Inflammatory macrophage treated with lipopolysaccharide for 4 hours (primary cell): ENCODE measurements around the gene ATXN7.

Source experiments
- DNase-seq: peaks from one replicate; pipeline ENCODE4 v3.0.0-alpha.2; 2020

The ATXN7 gene

DNA sequence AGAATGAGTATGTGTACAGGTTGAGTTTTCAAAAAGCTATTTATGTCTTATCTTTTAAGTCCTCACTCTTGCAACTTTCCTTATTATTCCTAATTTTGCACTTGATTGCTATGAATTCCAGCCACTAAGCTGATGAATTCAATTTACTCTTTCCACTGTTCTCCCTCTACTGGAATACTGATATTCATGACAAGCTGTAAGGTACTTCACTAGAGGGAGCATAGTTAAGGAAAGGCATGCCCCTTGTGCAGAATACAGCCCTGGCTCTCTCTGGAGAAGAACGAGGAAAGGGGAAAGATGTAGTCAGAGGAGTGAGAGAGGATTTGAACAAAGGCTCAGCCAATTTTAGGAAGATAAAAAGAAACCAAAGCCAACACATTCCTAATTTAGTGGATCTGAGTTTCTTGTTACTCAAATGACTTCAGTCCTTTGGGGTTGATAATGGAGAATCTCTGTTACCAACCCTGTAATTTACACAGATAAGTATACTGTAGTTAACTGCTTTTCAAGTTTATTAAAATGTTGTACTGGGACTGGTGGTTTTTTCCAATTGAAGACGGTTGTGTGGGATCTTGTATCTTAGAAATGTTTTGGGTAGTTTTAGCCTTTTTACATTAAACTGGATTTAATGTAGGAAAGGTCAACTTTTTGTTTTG, 44.5 kb downstream of the ATXN7 start:
- no peak for DNase-seq

DNA sequence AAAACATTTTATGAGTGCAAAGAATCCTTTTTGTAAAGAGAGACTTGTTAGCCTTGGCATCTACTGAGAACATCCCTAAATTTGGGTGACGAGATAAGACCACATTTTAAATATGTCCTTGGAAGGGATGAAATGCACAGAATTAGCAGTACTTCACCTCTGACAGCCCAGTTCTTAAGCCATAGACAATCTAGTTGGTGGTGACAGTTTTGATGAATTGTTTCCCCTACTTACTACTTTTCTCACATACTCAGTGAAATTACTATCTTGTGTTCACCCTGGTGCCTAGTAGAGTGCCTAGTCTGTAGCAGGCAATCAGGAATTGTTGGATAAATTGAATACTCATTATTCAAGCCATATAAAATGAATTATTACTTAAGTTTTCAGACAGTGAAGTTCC, 45.1 kb downstream of the ATXN7 start:
- DNase-seq = no peak

DNA sequence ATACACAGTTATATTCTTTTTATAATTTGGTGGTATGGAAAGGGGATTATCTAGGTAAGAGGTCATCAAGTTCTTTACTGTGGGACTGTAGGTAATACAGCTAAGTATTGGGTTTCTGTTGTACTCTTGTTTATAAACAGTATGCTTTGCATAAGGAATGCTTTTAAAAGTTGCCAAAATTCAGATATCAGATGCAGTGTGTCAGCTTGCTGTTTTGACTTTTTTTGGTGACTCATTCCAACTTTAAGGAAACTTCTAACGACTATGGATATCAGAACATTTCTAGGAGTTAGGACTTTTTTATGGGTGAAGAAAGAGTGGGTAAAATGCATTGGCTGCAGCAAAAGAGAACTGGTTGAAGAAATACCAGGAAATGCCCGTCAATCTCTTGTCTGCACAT, 45.8 kb downstream of the ATXN7 start:
- no peak for DNase-seq

DNA sequence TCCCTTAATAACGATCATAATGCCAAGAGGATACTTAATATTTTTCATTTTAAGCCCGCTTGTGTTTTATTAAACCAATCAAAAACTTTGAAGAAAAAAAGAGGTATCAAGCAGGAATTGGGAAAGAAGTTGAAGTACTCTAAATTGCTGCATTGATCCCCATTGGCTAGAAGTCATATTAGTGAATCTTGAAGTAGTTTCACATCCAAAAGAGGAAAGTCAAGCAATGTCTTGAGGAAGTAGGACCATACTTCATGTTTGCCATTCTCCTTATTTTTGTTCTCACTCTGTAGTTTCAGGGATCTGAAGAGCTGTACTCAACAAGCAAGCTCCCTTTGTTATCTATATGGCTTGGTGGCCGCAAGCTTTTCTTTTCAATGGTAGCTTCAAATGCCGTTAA, 46.3 kb downstream of the ATXN7 start:
- DNase-seq = peak; percentile 54

DNA sequence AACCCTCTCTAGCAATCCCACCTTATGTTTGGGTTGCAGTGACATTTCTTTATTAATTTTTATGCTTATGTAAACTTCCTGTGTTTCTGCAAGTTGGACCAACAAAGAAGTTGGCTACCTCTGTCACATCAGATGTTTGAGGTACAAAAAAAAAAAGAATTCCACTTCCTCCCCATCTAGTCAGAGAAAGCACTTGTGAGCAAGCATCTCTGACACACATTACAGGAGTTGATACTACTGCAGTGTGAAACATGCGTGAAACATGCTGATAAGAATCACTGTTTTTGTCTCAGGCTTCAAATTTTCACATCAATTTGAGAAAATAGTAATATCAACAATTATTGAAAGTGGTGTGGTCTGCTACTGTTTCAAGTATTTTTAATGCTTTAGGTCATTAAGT, 47.2 kb downstream of the ATXN7 start:
- no peak for DNase-seq

DNA sequence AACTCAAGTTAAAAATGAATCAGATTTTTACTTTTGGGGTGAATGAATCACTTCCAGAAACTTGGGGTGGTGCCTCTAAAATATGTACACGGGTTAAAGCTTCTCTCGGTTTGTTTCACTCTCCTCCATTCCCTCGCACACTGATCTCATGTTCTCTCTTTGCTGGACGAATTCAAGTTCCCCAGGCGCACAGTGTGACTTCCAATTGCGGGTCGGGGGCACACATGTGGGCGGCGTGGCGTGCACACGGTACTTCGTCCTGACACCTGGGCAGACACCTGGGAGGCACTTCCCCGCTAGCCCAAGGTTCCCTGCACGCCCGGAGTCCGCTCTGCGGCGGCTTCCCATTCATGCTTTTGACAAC, 47.8 kb downstream of the ATXN7 start:
- peak; percentile 20 for DNase-seq

DNA sequence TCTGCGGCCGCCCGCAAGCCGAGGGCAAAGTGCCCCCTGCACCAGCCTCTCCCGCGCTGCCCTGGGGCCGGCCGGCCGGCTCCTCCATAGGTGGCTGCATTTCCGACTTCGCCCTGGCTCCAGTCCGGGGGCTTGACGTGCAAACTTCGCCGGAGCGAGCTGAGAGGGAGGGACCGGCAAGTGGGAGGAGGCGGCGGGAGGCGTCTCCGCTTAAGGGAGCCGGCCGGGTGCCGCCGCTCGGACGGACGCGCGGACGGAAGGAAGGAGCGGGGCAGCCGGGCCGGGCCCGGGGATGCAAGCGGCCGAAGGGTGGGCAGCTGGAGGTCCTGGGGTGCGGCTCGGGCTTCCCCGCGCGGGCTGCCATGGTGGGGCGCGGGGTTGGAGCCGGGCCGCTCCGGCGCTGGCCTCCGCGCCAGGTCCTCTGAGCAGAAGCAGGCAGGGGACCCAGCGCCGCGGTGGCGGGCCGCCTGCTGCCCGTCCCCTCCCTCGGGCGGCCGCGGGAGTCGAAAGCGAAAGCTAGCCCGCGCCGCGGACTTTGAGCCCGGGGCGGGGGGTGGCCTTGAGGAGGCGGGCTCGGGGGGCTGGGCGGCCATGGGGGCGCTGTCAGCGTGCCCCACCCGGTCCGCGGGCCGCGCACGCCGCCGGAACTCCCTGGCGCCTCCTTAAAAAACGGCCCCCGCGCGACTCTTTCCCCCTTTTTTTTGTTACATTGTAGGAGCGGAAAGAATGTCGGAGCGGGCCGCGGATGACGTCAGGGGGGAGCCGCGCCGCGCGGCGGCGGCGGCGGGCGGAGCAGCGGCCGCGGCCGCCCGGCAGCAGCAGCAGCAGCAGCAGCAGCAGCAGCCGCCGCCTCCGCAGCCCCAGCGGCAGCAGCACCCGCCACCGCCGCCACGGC, 48.5 kb downstream of the ATXN7 start, which contains the start of gene SCAANT1:
SCAANT1 (minus strand) TSS at position 511 of the 895 bp plus-strand sequence.
- peak; percentile 86 for DNase-seq

DNA sequence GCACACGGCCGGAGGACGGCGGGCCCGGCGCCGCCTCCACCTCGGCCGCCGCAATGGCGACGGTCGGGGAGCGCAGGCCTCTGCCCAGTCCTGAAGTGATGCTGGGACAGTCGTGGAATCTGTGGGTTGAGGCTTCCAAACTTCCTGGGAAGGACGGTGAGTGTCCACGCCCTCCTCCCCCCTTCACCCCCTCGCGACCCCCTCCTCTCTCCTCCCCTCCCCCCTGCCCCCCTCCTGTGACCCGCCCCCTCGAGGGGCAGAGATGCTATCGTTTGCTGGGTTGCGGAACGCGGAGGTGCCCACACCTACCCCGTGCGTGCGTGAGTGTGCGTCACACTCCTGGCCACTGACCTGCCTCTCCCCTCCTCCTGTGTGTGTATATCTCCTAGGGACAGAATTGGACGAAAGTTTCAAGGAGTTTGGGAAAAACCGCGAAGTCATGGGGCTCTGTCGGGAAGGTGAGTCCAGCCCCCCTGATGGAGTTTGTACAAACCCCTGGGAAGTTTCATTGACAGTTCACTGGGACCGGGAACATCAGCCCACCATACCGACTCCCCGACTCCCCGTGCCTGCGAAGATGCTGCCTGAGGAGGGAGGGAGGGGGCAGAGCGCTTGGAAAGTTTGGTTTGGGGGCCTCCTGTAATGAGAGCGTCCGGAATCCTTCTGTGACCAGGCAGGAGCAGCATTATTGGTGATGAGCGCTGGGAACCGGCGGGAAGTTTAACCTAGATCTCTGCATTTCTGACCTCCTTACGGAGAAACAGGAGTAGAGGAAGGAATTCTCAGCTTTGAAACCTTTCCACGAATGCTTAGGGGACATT, 49.3 kb downstream of the ATXN7 start:
- no peak for DNase-seq

DNA sequence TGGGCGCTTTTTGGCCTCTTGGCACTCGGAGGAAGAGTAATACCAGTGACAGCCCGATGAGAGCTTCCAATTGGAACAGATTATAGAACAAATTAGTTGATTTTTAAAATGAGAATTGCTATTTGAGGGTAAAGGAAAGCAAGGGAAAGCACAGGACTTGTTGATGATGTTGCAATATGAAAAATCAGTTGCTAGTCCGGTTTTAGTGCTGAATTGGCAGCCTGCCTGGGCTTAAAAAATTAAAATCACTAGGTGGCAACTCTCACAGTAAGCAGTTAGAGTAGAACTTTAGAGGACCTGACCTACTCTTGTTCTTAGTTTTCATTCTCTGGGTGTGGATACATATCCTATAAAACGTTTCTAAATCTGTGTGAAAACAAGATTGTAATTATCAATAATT, 50.6 kb downstream of the ATXN7 start:
- peak; percentile 26 for DNase-seq

DNA sequence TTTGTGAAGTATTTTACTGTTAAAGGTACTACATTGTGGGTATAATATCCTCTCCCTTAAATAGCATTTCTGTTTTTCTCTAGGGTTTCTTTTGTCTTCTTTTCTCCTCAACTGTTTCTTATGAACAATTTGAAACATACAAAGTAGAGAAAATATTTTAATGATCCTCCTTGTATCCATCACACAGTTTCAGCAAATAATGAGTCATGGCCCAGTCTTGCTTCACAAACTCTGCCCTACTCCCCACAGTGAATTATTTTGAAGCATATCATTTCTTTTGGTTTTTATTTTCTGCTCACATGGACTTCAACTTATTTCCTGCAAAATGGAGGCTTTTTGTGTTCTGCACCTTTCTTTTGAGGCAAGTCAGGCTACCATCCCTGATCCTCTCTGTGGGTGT, 54.7 kb downstream of the ATXN7 start:
- DNase-seq = no peak

DNA sequence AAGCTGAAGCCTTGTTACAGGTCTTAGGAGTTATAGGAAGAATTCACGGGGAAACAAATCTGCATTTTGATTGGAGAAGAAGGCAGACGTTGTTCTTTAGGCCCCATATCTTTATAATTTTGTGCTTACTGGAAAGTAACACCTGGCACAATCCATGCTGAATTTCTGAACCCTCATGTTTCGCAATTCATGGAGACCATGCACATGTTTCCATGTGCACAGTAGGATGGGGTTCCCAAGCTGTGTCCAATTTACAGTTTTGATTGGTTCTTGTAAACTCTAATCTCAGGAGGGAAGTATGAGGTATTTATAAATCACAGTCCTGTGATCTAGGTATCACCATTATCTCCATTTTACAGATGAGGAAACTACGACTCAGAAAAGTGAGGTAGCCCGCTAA, 56.3 kb downstream of the ATXN7 start:
- no peak for DNase-seq

DNA sequence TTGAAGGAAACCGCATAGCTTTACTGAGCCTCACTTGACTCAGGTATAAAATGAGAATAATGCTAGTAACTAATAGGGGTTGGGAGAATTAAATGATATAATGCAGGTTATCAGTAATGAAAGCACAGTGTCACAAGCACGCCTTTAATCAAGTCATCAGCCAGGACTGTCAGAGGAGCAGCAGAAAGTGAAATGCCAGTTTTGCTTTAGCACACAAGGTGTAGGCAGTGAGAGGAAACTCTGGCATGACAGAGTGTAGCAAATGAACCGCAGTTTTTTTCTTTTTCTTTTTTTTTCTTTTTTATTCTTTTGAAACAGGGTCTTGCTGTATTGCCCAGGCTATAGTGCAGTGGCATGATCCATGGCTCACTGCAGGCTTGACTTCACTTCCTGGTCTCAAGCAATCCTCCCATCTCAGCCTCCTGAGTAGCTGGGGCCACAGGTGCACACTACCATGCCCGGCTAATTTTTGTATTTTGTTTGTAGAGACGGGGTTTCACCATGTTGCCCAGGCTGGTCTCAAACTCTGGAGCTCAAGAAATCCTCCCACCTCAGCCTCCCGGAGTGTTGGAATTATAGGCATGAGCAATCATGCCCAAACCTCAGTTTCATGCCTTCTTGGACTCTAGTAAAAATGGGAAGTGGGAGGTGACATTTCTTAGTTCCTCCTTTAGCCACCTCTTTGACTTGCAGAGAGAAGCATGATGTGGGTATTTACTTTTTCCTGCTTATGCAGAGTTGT, 58.2 kb downstream of the ATXN7 start:
- DNase-seq = peak; percentile 89

DNA sequence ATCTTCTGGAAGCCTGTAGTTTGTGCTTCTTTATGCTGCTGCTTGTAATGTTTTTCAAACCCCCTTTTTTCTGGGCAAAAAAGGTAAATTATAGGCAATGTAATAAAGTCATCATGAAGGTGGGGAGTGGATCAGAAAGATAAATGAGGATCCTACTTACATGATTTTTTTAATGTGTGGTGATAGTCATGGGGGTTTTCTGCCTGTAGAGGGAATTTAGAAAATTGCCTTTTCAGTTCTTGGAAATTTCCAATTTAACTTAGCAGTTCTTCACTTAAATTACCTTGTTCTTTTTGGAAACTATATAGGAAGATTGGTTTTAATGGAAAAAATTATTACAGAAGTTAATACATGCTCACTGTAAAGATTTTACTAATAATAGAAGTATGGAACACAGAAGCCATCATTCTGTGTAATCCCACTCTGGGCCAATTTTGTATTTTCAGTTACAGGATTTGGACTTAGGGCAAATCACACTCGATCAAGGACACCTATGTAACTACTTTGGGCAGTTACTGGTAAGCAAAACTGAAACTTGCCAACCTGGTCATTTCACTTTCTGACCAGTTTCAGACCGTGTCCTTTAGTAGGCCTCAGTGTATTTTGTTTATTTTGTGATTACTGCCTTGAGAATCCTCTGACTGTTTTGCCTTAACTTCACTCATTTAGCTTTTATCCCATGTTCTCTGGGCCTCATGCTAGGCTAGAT, 59.0 kb downstream of the ATXN7 start:
- DNase-seq = no peak

DNA sequence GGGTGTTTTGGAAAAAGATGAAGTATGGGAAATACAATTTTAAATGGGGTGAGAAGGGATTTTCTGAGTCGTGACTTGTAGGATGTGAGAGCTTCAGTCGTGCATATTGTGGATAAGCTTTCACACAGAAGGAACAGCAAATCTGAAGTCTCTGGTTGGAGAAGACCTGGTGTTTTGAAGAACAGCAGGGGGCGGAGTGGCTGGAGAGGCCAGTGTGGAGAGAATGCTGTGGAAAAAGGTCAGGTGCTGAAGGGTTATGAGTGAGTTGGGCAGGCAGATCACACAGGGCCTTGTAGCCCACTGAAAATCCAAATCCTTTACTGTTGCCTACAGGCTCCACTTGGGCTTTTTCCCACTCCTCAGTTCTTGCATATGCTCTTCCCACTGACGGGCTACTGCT, 62.6 kb downstream of the ATXN7 start:
- no peak for DNase-seq

DNA sequence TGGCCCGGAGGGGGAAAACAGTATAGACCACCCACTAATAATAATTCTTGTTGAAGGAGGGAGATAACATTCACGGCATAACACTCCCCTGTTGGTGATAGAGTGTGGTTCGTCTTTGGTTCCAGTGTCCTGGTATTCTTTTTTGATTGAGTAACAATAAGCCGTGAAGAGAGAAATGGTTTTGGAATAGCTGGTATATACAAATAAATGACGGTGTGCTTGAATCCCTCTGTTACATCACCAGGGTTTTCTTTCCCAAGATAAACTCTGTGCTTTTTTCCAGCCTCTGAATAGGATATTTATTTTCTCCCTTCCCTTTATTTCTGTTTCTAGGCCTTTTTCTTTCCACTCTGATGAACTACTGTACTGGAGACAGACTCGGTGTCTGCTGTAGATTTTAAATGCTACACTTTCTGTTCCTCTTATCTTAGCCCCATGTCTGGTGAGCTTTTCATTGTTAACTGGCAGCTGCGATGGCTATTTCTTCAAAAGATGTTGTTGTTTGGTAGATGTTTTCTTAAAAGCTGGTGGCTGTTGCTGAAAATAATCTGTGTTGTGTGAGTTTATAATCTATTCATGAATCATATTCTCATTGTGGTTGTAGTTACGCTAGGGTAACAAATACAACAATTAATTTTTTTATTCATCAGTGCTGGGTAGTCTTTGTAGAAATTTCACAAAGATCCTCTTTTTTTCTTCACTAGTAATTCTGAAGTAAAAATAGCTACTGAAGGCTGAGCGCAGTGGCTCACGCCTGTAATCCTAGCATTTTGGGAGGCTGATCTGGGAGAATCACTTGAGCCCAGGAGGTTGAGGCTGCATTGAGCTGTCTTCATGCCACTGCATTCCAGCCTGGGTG, 64.0 kb downstream of the ATXN7 start:
- peak; percentile 56 for DNase-seq

DNA sequence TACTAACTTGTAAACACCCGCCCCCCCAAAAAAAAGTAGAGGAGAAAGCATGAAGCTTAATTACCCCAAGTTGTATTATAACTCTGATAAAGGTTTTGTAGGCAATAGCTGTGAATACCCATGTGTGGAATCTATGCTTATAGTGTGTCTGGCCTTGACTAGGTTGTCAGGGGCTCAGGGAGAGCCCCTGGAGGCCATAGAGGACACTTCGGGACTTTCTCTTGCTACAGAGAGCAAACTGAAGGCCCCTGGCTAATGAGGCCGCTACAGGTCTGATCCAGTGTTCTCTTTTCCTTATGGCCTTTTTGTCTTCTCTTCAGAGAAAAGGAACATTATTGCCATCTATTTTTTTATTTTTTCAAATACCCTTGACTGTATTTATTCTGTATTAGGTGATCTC, 67.6 kb downstream of the ATXN7 start:
- DNase-seq = no peak

DNA sequence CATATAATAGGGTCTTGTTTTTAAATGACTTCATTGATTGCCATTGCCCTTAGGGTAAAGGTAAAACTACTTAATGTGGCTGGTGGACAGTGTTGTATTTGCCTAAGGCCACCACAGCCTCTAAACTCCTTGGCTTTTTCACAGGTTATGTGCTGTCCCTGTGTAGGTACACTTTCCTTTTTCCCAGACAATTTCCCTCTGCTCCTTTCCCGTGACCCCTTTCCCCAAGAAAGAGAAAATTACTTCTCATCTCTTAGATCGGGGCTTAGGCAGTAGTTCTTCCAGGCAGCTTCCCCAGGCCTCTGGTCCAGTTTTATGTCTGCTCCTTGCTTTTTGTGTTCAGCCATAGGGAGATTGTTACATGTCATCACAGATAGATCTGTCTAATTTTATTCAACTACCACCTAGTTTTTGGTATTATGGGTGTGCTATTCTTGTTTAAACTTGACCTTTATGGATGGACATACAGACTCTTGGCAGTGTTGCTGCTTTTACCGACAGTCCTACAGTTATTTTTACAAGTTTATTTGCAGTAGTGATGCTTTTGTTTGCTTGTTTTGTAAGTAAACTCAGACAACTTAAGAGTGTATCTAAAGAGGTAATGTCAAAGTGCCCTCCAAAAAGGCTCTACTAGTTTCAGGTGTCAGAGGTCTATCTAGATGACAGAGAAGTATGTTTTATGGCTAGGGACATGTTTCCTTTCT, 69.0 kb downstream of the ATXN7 start:
- DNase-seq = no peak

DNA sequence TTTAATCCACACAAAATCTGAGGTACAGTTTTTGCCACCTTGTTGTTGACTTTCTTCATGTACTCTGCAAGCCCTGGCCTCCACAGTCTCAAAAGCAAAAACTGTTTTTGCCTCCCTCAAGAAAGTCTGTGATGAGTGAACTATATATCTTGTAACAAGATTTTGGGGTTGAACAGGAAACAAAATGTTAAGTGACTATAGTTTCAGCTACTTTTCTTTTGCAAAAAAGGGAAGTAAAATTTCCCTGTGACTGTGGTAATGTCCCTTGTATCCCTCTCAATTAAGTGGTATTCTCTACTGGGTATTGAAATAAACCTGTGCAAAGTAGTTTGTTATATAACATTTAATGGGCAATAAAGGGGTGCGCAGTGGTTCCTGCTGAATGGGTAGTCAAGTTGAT, 69.8 kb downstream of the ATXN7 start:
- DNase-seq = peak; percentile 67

DNA sequence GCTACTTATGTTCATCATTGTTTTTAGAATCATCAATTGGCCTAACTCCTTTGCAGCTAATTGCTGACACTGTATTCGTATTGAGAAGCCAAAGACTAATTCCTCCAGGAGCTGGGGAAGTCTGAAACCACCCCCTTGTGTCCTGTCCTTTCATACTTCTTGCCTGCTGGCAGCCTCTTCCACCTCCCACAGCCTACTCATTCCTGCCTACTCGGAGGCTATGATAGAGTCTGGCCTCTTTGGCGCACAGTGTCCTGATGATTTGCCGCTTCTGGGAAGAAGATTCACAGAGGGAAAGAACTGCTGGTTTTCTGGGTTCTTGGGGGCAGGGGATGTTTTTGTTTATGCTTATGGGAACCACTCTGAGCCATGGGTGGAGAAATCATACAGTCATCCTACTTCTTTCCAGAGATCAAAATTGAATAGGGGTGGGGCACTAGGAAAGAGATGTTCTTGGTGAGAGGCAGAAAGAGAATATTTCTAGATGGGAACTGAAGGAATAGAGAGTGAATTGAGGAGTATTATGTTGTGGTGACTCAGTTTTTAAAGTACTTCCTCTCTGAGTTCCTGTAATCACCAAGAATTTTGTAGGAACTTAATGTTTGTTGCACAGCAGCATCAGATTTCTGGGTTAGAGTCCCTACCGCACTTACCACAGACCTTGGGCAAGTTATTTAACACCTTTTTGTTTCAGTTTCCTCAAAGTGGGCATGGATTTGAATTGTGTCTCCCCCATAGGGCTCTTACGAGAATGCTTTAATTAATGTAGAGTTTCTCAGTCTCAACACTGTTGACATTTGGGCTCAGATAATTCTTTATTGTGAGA, 70.6 kb downstream of the ATXN7 start:
- peak; percentile 89 for DNase-seq

DNA sequence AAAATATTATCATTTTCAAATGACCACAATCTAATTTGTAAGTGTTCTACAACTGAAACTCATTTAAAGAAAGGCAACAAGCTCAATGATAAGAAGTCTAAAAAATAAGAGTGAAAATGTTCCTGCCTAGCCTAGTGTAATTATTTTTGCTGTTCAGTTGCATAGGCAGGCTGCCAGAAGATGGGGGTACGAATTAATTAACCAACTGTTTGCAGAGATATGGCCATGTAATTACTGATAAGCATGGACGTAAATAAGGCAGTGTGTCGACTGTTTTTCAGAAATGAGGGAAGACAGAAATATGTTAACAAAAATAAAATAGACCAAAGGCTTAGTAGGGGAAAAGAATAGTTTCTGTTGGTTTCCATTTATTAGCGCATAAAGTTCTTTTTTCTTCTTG, 73.3 kb downstream of the ATXN7 start:
- no peak for DNase-seq
